GM21723 (cell line): Measurements from ENCODE around the gene KPNA5.
A peak's percentile ranks its signal among the peaks of the same experiment; 100 is the strongest.

Source experiments
- ATAC-seq: cut with Tn5 transposase; IDR thresholded peaks from one replicate; pipeline ENCODE4 v1.9.1; 2021; ENCODE audit warnings: mild to moderate bottlenecking, moderate library complexity; ENCODE audit not compliant: unreplicated experiment

KPNA5 gene

DNA sequence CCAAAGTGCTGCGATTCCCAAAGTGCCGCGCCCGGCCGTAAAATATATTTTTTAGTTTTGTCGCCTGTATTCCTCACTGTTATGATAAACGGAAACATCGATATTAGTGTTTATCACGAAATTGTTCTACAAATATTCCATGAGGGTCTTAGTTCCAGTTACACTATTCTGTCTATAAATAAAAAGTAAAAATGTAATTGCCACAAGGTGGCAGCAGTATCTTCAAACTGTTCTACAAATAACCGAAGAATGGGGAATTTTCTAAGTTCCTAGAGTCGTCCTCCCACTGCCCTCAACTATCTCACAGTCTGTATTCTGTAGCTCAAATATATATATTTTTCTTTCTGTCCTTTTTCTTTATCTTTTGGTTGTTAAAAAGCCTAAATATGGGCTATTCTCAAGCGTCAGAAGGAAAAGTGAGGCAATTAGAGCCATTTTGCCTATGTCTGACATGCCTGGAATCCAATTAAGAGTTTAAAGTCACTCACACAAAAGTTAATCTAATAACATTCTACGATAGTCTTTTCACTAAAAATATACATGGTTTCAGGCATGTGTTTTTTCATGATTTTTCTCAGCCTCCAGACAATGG lies 98.7 kb downstream of the KPNA5 start:
- peak; percentile 81 for ATAC-seq

DNA sequence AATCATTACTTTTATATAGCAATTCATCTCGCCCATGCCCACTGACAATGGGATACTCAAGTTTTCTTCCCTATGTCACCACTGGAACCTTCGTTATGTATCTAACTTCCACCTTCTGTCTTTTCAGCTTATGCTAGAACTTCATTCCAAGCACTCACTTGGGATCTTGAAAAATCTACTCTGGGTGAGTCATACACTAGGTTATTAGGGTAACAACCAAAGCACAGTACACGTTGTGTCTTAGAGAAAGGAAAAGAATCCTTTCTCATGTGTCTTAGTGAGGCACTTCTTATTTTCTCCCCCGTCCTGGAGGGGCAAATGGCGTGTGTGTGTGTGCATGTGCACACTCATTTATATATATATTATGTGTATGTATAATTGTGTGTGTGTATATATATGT lies 102.8 kb downstream of the KPNA5 start:
- ATAC-seq, result no peak
